Activated effector memory CD4-positive, alpha-beta T cell treated with Interleukin-2 at 50 U/mL for 16 hours (primary cell): ENCODE data around the gene KRT6A.

Experiments used
- DNase-seq: peaks from one replicate; pipeline ENCODE4 v3.0.0-alpha.2; 2020

The KRT6A gene

GRCh38 chr12:52493172-52493571 lies at the start of gene KRT6A:
Gene KRT6A (minus strand): TSS chr12:52493257. CDS start chr12:52493188, 69 bp downstream.
- no peak for DNase-seq

GRCh38 chr12:52542157-52542556 lies 49.1 kb upstream of the KRT6A start:
- no peak for DNase-seq

GRCh38 chr12:52541709-52542108 lies 48.7 kb upstream of the KRT6A start:
- no peak for DNase-seq

- DNase-seq, result no peak
Observed at GRCh38 chr12:52540531-52540930, 47.5 kb upstream of the KRT6A start.

GRCh38 chr12:52539821-52540173 lies 46.7 kb upstream of the KRT6A start:
- DNase-seq, result no peak

- DNase-seq, result no peak
Observed at GRCh38 chr12:52539083-52539820, 46.2 kb upstream of the KRT6A start.

GRCh38 chr12:52537101-52537500 lies 44.0 kb upstream of the KRT6A start:
- DNase-seq, result no peak

- DNase-seq, result no peak
Observed at GRCh38 chr12:52535574-52535973, 42.5 kb upstream of the KRT6A start.

GRCh38 chr12:52534482-52534881 lies 41.4 kb upstream of the KRT6A start:
- DNase-seq, result no peak

- no peak for DNase-seq
Observed at GRCh38 chr12:52533686-52534470, 40.8 kb upstream of the KRT6A start.

- DNase-seq, result no peak
Observed at GRCh38 chr12:52532636-52533035, 39.6 kb upstream of the KRT6A start.

GRCh38 chr12:52531566-52532300 lies 38.7 kb upstream of the KRT6A start:
- DNase-seq, result no peak

GRCh38 chr12:52530905-52531304 lies 37.8 kb upstream of the KRT6A start:
- DNase-seq, result no peak

- DNase-seq, result no peak
Observed at GRCh38 chr12:52530366-52530765, 37.3 kb upstream of the KRT6A start.

GRCh38 chr12:52529846-52530245 lies 36.8 kb upstream of the KRT6A start:
- no peak for DNase-seq

GRCh38 chr12:52529417-52529816 lies 36.4 kb upstream of the KRT6A start:
- DNase-seq, result no peak

GRCh38 chr12:52528641-52529143 lies 35.6 kb upstream of the KRT6A start:
- DNase-seq, result no peak

GRCh38 chr12:52527121-52527800 lies 34.2 kb upstream of the KRT6A start:
- no peak for DNase-seq

- DNase-seq, result no peak
Observed at GRCh38 chr12:52526511-52526951, 33.5 kb upstream of the KRT6A start.

GRCh38 chr12:52525661-52526499 lies 32.8 kb upstream of the KRT6A start:
- DNase-seq, result no peak

GRCh38 chr12:52524898-52525591 lies 32.0 kb upstream of the KRT6A start:
- no peak for DNase-seq
